HG02938 (cell line): ENCODE data around the gene STON2.
A peak's percentile ranks its signal among the peaks of the same experiment; 100 is the strongest.
"Not testable (repeated sequence)": the region's sequence is repeated elsewhere in the genome, so short reads cannot be mapped to it uniquely, and the experiment has no call there.

Source experiments
- ATAC-seq: cut with Tn5 transposase; IDR thresholded peaks from one replicate; pipeline ENCODE4 v1.9.1; 2021; ENCODE audit warnings: mild to moderate bottlenecking, moderate library complexity; ENCODE audit not compliant: unreplicated experiment

The STON2 gene

GRCh38 chr14:81231540-81231939 lies 168.6 kb downstream of the STON2 start:
- no peak for ATAC-seq

GRCh38 chr14:81224222-81224621 lies 175.9 kb downstream of the STON2 start:
- ATAC-seq: no peak

GRCh38 chr14:81223788-81224187 lies 176.3 kb downstream of the STON2 start:
- ATAC-seq: not testable (repeated sequence)

GRCh38 chr14:81222691-81223090 lies 177.4 kb downstream of the STON2 start:
- ATAC-seq: no peak

GRCh38 chr14:81222126-81222525 lies 178.0 kb downstream of the STON2 start:
- ATAC-seq: no peak

GRCh38 chr14:81221579-81222102 lies 178.5 kb downstream of the STON2 start:
- no peak for ATAC-seq

GRCh38 chr14:81220830-81221578 lies 179.1 kb downstream of the STON2 start, which contains the start of gene GTF2A1:
TSS of gene GTF2A1 (minus strand) at chr14:81220959. CDS start at chr14:81220518, 441 bp downstream.
- ATAC-seq: peak; percentile 72

- ATAC-seq: no peak
These were observed 179.6 kb downstream of the STON2 start for GRCh38 chr14:81220580-81220829.

- peak; percentile 11 for ATAC-seq
These were observed 180.2 kb downstream of the STON2 start for GRCh38 chr14:81219759-81220579.

- ATAC-seq: peak; percentile 56
These were observed 180.8 kb downstream of the STON2 start for GRCh38 chr14:81219210-81219758.

GRCh38 chr14:81211844-81212243 lies 188.3 kb downstream of the STON2 start:
- ATAC-seq: peak; percentile 74
